WI38 (cell line): ENCODE results near the gene SH2D4B.

Source experiments
- H3K4me3 ChIP-seq: 2 replicates; pipeline ENCODE4 v1.5.1; 2011; ENCODE audit warnings: low read depth, mild to moderate bottlenecking, control low read depth, low read length
- CTCF ChIP-seq: IDR thresholded peaks from 2 replicates; pipeline ENCODE4 v1.5.1; 2012; ENCODE audit warnings: low read depth, mild to moderate bottlenecking, control low read depth, low read length

SH2D4B gene

GRCh38 chr10:80646366-80646765, 108.7 kb downstream of the SH2D4B start:
- H3K4me3 ChIP-seq: no peak overlapping the region
- no peak for TF ChIP-seq CTCF

GRCh38 chr10:80647173-80647833, 109.6 kb downstream of the SH2D4B start:
- TF ChIP-seq CTCF: no peak
- H3K4me3 ChIP-seq: no peak overlapping the region

- no peak overlapping the region for H3K4me3 ChIP-seq
- TF ChIP-seq CTCF: no peak
Observed at GRCh38 chr10:80648106-80648505, 110.4 kb downstream of the SH2D4B start.

GRCh38 chr10:80649183-80649582, 111.5 kb downstream of the SH2D4B start:
- no peak for TF ChIP-seq CTCF
- no peak overlapping the region for H3K4me3 ChIP-seq

GRCh38 chr10:80655898-80656297, 118.2 kb downstream of the SH2D4B start:
- H3K4me3 ChIP-seq: no peak overlapping the region
- no peak for TF ChIP-seq CTCF

- no peak for TF ChIP-seq CTCF
- no peak overlapping the region for H3K4me3 ChIP-seq
Observed at GRCh38 chr10:80658068-80658467, 120.4 kb downstream of the SH2D4B start.

- H3K4me3 ChIP-seq: no peak overlapping the region
- TF ChIP-seq CTCF: no peak
Observed at GRCh38 chr10:80659289-80659688, 121.6 kb downstream of the SH2D4B start.
